SK-N-SH (cell line): ENCODE results near the gene MYO5C.

Experiments
- RFX5 ChIP-seq: IDR thresholded peaks from 2 replicates; pipeline ENCODE4 v1.6.1; 2012; ENCODE audit warnings: mild to moderate bottlenecking, improper control_type of control experiment, low read length
- TAF1 ChIP-seq: IDR thresholded peaks from 2 replicates; pipeline ENCODE4 v1.6.1; 2012; ENCODE audit warnings: low read depth, mild to moderate bottlenecking, low read length, moderate library complexity, borderline replicate concordance

DNA sequence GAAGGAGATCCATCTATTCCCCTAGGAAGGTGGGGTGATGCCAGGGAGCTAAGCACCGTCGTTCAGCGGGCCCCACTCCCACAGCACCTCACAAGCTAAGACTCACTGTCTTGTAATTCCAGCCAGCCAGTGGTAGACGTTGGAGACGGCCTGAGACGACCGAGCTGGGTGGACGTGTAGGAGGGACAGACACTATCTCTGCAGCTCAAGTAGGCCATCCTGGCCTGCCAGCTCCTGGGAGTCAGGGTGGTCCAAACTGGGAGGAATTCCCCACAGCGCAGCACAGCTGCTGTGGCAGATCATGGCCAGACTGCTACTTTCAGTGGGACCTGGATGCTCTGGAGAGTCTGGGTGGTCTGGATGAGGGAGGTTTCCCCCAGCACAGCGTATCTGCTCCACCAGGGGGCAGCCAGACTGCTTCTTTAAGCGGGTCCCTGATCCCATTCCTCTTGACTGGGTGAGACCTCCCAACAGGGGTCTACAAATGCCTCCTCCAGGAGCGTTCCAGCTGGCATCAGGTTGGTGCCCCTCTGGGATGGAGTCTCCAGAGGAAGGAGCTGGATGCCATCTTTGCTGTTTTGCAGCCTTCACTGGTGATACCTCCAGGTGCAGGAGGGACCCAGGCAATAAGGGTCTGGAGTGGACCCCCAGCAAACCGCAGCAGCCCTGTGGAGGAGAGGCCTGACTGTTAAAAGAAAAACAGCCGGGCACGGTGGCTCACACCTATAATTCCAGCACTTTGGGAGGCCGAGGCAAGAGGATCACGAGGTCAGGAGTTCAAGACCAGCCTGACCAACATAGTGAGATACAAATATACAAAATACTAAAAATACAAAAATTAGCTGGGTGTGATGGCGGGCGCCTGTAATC, 132.0 kb downstream of the MYO5C start:
- no peak for TF ChIP-seq RFX5
- no peak for TF ChIP-seq TAF1
